ENCODE results near the gene ZC3H12A.

Gene ZC3H12A

GRCh38 chr1:37455516-37455915 lies 18.9 kb upstream of the ZC3H12A start:
- no peak for DNase-seq (ENCODE audit: low spot score)

- no peak for DNase-seq (ENCODE audit: low spot score)
These were observed 17.8 kb upstream of the ZC3H12A start for GRCh38 chr1:37456614-37457013.

DNA sequence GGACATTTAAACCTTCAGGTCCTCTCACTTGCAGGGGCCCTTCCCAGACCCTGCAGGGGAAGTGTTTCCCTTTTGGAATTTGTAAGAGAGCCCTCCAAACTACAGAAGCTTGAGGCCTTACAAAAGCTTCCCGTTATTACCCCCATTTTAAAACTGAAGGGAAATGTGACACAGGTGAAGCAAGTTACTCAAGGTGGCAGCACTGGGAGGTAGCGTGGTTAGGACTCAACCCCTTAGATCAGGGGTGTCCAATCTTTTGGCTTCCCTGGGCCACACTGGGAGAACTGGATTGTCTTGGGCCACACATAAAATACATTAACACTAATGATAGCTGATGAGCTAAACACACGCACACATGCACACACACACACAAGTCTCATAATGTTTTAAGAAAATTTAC lies 15.8 kb upstream of the ZC3H12A start:
- no peak for DNase-seq (ENCODE audit: low spot score)

DNA sequence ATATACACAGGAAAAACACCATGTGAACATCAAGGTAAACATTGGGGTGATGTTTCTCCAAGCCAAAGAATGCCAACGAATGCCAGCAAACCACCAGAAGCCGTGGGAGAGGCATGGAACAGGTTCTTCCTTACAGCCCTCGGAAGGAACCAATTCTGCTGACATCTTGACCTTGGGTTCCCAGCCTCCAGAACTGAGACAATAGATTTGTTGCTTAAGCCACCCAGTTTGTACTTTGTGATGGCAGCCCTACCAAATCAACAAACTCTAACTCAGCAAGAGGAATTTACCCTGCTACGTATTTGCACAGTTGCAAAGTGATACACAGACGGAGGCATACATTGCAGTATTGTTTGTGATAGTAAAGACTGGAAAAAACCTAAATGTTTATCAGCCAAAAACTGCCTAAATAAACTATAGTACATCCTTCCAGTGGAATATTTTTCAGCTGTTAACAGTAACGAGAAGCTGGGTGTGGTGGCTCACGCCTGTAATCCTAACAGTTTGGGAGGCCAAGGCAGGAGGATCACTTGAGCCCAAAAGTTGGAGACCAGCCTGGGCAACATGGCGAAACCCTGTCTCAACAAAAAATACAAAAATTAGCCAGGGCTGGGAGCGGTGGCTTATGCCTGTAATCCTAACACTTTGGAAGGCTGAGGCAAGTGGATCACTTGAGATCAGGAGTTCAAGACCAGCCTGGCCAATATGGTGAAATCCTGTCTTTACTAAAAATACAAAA lies 12.5 kb upstream of the ZC3H12A start:
- DNase-seq (ENCODE audit: low spot score): no peak

DNA sequence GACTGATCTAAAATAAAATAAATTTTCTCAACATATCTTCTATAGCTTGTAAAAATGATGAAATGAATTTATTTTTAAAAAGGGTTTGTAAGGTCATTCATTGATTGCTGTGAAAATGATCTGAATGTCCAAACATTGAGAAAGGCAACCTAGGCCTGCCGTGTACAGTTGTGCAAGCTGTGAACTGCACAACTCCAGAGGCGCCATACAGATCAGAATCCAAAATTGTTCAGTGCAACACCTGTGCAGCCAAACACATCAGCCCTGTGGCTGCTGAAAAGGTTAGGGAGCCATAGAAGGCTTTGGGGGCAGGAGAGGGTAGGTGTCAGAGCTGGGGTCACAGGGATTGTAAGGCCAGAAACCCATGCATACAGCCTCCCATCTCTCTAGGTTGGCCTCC lies 9.9 kb upstream of the ZC3H12A start:
- DNase-seq (ENCODE audit: low spot score): no peak

GRCh38 chr1:37465593-37466517 lies 8.5 kb upstream of the ZC3H12A start:
- DNase-seq (ENCODE audit: low spot score): no peak

DNA sequence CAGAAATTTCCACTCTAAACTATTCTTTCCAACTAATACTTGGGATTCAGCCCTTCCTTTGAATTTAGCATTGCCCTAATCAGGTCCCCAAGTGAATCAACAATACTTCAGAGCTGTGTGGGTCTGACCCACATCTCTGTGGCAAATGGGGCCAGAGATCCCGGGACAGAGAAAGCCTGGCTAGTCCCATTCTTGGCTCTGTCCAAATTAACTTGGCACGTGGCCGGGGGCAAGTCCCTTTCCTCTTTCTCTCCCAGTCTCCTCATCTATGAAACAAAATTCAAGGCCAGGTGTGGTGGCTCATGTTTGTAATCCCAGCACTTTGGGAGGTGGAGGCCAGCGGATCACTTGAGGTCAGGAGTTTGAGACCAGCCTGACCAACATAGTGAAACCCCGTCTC lies 6.3 kb upstream of the ZC3H12A start:
- no peak for DNase-seq (ENCODE audit: low spot score)

DNA sequence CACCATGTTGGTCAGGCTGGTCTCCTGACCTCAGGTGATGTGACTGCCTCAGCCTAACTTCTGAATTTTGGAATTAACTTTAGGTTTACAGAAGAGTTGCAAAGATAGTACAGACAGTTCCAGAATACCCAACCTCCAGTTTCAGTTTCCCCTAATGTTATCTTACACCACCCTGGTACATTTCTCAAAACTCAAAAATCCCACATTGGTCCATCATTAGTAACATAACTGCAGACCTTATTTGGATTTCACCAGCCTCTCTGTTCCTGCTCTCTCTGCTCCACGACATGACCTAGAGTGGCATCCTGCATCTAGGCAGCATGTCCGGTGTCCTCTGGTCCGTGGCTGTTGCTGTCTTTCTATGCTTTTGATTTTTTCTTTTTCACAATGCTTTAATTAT lies 5.0 kb upstream of the ZC3H12A start:
- no peak for DNase-seq (ENCODE audit: low spot score)

- DNase-seq (ENCODE audit: low spot score): no peak
These were observed 2.8 kb upstream of the ZC3H12A start for GRCh38 chr1:37471345-37472231.

DNA sequence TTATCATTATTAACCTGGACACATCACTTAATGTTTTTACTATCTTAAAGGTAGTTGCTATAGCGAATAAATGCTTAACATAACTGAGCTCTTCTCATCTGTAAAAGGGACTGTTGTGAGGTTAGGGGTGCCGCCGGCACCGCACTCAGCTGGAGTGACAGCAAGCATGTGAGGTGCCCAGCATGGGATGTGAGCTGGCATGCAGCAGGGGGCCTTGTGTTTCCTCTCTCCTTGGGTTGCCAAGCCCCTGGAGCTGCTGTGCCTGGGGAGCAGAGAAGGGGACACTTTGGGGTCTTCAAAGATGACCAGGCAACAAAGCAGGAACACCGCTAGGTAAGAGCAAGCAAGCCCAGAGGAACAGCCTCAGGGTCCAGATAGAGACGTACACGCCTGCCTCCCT lies 2.1 kb upstream of the ZC3H12A start:
- no peak for DNase-seq (ENCODE audit: low spot score)

DNA sequence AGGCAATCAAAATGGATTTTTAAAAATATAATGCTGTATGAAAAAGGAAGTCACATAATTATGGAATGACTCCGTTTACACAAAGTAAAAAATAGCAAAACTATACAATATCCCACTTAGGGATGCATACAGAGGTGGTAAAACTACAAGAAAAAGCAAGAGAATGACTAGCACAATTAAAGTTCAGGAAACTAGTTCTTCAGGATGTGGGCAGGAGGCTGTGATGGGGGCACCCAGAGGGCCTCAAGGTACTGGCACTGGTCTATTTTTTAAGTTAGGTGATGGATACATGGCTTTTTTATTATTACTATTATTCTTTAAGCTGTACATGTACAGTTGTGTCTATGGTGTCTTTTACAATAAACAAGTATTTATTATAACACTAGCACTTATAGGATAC lies 1.4 kb upstream of the ZC3H12A start:
- peak; percentile 12 for DNase-seq (ENCODE audit: low spot score)

DNA sequence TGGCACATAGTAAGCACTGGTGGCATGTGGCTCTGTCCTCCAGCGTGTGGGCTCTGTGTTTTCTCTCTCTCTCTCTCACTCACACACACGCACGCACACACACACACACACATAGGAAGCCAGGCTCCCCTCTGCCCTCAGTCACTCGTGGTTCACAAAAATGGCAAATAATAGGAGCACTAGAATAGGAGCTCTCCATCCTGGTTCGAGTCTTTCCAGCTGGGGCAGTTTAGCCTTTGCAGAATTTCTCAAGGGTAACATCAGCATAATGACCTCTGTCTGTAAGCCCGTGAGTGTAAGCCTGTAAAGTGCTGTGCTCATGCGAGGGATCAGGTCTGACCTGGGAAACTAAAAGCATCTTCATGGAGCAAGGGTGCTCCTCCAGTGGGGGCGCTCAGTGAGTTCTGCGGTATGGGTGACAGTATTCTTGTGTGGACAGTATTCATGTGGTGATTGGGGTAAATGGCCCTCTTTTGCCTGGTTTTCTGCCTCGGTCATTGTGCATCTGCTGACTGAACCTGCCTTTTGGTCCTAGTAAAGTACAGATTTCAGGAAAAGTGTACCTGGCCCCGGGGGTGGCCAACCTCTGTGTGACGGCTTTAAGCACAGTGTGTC lies 842 bp upstream of the ZC3H12A start:
- DNase-seq (ENCODE audit: low spot score): peak; percentile 26

DNA sequence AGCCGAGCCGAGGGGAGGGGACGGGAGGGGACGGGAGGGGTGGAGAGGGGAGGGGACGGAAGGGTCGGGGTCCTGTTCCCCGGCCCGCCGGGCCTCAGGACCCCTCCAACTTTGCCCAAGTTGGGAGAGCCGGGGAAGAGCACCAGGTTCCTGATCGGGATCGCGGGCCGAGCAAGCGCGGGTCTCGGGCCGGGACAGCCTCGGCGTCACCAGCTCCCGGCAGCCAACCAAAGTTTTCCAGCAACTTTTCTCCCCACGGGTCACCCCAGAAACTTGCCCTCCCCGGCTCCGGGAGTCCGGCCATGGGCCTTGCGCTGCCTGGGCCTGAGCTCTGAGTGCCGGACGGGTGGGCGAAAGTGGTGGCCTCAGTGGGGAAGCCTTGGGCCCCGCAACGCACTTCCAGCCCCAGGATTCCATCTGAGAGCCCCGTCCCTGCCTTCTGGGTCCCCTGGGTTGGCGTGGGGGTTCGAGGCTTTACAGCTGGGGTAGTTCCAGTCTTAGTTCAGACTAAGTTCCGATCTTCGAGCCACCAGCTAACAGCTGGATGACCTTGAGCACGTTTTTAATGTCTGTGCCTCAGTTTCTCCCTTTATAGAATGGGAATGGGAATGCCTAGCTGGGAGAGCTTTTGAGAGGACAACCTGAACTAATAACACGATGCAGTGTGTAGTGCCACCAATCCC lies 458 bp downstream of the ZC3H12A start:
- DNase-seq (ENCODE audit: low spot score): peak; percentile 65

DNA sequence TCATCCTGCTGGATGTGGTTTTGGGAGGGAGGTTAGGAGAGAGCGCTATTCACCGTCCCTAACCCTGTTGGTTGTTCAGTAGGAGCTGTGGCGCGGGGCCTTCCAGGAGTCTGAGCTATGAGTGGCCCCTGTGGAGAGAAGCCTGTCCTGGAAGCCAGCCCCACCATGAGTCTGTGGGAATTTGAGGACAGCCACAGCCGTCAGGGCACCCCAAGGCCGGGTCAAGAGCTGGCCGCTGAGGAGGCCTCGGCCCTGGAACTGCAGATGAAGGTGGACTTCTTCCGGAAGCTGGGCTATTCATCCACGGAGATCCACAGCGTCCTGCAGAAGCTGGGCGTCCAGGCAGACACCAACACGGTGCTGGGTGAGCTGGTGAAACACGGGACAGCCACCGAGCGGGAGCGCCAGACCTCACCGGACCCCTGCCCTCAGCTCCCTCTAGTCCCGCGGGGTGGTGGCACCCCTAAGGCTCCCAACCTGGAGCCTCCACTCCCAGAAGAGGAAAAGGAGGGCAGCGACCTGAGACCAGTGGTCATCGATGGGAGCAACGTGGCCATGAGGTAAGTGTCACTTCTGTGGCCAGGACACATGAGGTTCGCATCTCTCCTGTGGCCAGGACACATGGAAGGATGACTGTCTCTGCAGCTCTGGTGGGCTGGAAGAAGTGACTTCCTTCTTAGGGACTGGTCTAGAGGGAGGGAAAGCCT lies 1.2 kb downstream of the ZC3H12A start:
- DNase-seq (ENCODE audit: low spot score): no peak

- DNase-seq (ENCODE audit: low spot score): no peak
These were observed 1.7 kb downstream of the ZC3H12A start for GRCh38 chr1:37476087-37476452.

DNA sequence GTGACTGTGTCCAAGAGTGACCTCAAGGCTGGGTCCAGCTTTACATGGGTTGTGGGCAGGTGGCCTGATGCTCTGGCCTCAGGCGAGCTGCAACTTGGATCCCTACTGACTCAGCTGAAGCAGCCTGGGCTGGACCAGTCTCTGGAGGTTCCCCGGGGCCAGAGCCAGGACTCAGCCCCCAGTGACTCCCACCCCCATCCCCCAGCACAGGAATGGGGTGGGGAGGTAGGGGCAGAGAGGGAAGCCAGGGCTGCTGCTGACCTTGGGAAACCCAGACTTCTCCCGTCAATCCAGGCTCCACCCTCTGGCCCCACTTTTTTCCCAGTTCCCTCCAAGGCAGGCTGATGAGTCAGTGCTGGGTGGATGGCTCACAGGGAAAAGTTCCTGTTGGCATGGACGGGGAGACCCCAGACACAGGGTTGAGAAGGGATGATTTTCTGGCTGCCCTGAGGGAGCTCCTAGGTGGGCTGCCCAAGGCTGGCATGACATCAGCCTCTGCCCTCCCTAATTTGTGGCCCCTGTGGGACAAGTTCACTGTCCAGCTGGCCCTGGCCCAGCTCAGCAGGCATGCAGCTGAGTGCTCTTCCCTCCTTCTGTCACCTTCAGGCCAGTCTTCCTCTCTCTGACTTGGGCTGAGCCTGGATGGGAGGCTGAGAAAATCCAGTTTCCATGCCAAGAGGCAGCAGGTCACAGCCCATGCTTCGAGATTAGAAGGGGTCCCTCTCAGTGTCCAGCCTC lies 2.2 kb downstream of the ZC3H12A start:
- DNase-seq (ENCODE audit: low spot score): no peak

- DNase-seq (ENCODE audit: low spot score): no peak
These were observed 3.0 kb downstream of the ZC3H12A start for GRCh38 chr1:37477198-37477931.

DNA sequence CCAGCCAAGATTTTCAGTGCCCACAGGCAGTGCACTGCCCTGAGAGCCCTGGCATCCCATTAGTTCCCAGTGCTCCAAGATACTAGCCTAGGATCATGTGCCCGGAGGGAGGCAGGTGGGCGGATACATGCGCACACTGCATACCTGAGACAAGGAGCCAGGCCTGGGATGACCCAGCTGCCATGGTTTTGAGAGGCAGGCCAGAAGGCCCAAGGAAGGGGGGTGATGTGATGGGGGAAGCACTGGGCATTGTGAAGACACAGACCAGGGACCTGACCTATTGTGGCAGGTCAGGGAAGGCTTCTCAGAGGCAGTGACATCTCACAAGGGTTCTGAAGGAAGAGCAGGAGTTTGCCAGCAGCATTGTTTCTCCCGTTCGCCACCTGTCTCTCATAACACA lies 3.6 kb downstream of the ZC3H12A start:
- peak; percentile 22 for DNase-seq (ENCODE audit: low spot score)

GRCh38 chr1:37478451-37478881 lies 4.1 kb downstream of the ZC3H12A start:
- peak; percentile 52 for DNase-seq (ENCODE audit: low spot score)
